Activated T-helper 17 cell treated with anti-CD3 and anti-CD28 coated beads, Interleukin-2, amount 50 U/mL, for 72 hours (primary cell): ENCODE data around the gene PLCB3. TPM values are rescaled to one million over a fixed set of nuclear protein-coding genes. Genes with fewer than 3 reads are reported as not detected.

Experiments used
- ATAC-seq: fragments of 150-1000 bp; cut with Tn5 transposase; replicated peaks from 2 replicates; pipeline ENCODE4 v1.10.0; 2021; ENCODE audit warnings: mild to moderate bottlenecking, moderate library complexity
- H3K27ac Mint-ChIP-seq: one replicate; pipeline ENCODE4 v1.8.0; 2022; ENCODE audit warnings: mixed read lengths
- H3K27me3 Mint-ChIP-seq: one replicate; pipeline ENCODE4 v1.8.0; 2022; ENCODE audit warnings: mixed read lengths
- H3K36me3 Mint-ChIP-seq: one replicate; pipeline ENCODE4 v1.8.0; 2022; ENCODE audit warnings: low read depth, mild to moderate bottlenecking, mixed read lengths
- H3K4me1 Mint-ChIP-seq: one replicate; pipeline ENCODE4 v1.8.0; 2022; ENCODE audit warnings: mixed read lengths
- H3K4me3 Mint-ChIP-seq: one replicate; pipeline ENCODE4 v1.8.0; 2022; ENCODE audit warnings: mild to moderate bottlenecking, mixed read lengths
- H3K9me3 Mint-ChIP-seq: one replicate; pipeline ENCODE4 v1.8.0; 2022; ENCODE audit warnings: mixed read lengths
- total RNA-seq, 2 donors: library from RNA; stranded (reverse); gene quantifications; one replicate each; pipeline ENCODE4 v1.2.3, GENCODE V29; 2022

Gene PLCB3
- total RNA-seq, 2 donors from 2014 or later: 13.1 to 22.8 TPM

GRCh38 chr11:64268893-64269539 is 17.7 kb downstream of the PLCB3 start:
- ATAC-seq: peak; percentile 7

GRCh38 chr11:64269540-64270220 is 18.4 kb downstream of the PLCB3 start:
- Mint-ChIP-seq H3K9me3 (no peaks in the 10 kb centered on the region), H3K4me3 (peak overlapping the region; percentile 96), H3K4me1 (peaks cover 18% of the 10 kb centered on the region), H3K36me3 (peaks cover 24% of the 10 kb centered on the region), H3K27me3 (no peaks in the 10 kb centered on the region), H3K27ac (peak overlapping the region; percentile 96)
- ATAC-seq: peak; percentile 88

More at GRCh38 chr11:64268893-64269539, 17.7 kb downstream of the PLCB3 start:
- peaks cover 18% of the 10 kb centered on the region for H3K4me1 Mint-ChIP-seq
- H3K27me3 Mint-ChIP-seq: no peaks in the 10 kb centered on the region
- peaks cover 24% of the 10 kb centered on the region for H3K36me3 Mint-ChIP-seq
- H3K27ac Mint-ChIP-seq: peak overlapping the region; percentile 96
- H3K4me3 Mint-ChIP-seq: peak overlapping the region; percentile 96
- no peaks in the 10 kb centered on the region for H3K9me3 Mint-ChIP-seq

- Mint-ChIP-seq H3K36me3 (peaks cover 31% of the 10 kb centered on the region), H3K27ac (no peak overlapping the region), H3K4me3 (no peak overlapping the region)
Measured at GRCh38 chr11:64275031-64275800, 23.9 kb downstream of the PLCB3 start.

GRCh38 chr11:64275841-64276240 is 24.5 kb downstream of the PLCB3 start:
- peaks cover 8% of the 10 kb centered on the region for H3K4me1 Mint-ChIP-seq
- no peak for ATAC-seq
- H3K27ac Mint-ChIP-seq: no peak overlapping the region
- peaks cover 27% of the 10 kb centered on the region for H3K36me3 Mint-ChIP-seq
- H3K27me3 Mint-ChIP-seq: no peaks in the 10 kb centered on the region
- no peak overlapping the region for H3K4me3 Mint-ChIP-seq
- no peaks in the 10 kb centered on the region for H3K9me3 Mint-ChIP-seq

More at GRCh38 chr11:64275031-64275800, 23.9 kb downstream of the PLCB3 start:
- no peak for ATAC-seq
- peaks cover 8% of the 10 kb centered on the region for H3K4me1 Mint-ChIP-seq
- H3K27me3 Mint-ChIP-seq: no peaks in the 10 kb centered on the region
- H3K9me3 Mint-ChIP-seq: no peaks in the 10 kb centered on the region

GRCh38 chr11:64276653-64277431 is 25.5 kb downstream of the PLCB3 start:
- no peaks in the 10 kb centered on the region for H3K27me3 Mint-ChIP-seq
- H3K4me3 Mint-ChIP-seq: no peak overlapping the region
- H3K9me3 Mint-ChIP-seq: no peaks in the 10 kb centered on the region
- peaks cover 11% of the 10 kb centered on the region for H3K4me1 Mint-ChIP-seq
- ATAC-seq: no peak
- peaks cover 35% of the 10 kb centered on the region for H3K36me3 Mint-ChIP-seq
- no peak overlapping the region for H3K27ac Mint-ChIP-seq

- Mint-ChIP-seq H3K9me3 (no peaks in the 10 kb centered on the region), H3K27me3 (no peaks in the 10 kb centered on the region), H3K27ac (peak overlapping the region; percentile 9), H3K36me3 (peaks cover 38% of the 10 kb centered on the region), H3K4me3 (no peak overlapping the region), H3K4me1 (peaks cover 9% of the 10 kb centered on the region)
- no peak for ATAC-seq
Measured at GRCh38 chr11:64278576-64279190, 27.4 kb downstream of the PLCB3 start.

GRCh38 chr11:64281957-64282770 is 30.8 kb downstream of the PLCB3 start:
- Mint-ChIP-seq H3K27me3 (no peaks in the 10 kb centered on the region), H3K9me3 (no peaks in the 10 kb centered on the region), H3K27ac (peak overlapping the region; percentile 38), H3K36me3 (peaks cover 33% of the 10 kb centered on the region), H3K4me1 (peaks cover 14% of the 10 kb centered on the region), H3K4me3 (peak overlapping the region; percentile 80)
- no peak for ATAC-seq

- no peak for ATAC-seq
- H3K27me3 Mint-ChIP-seq: no peaks in the 10 kb centered on the region
- peak overlapping the region; percentile 80 for H3K4me3 Mint-ChIP-seq
- H3K9me3 Mint-ChIP-seq: no peaks in the 10 kb centered on the region
- H3K4me1 Mint-ChIP-seq: peaks cover 14% of the 10 kb centered on the region
- peak overlapping the region; percentile 75 for H3K27ac Mint-ChIP-seq
- peaks cover 33% of the 10 kb centered on the region for H3K36me3 Mint-ChIP-seq
Measured at GRCh38 chr11:64283092-64283491, 31.8 kb downstream of the PLCB3 start.

- H3K4me3 Mint-ChIP-seq: peak within 1 kb of the TSS; percentile 80
- peaks cover 26% of the 10 kb centered on the region for H3K36me3 Mint-ChIP-seq
- peak within 1 kb of the TSS; percentile 75 for H3K27ac Mint-ChIP-seq
- H3K9me3 Mint-ChIP-seq: no peaks in the 10 kb centered on the region
- ATAC-seq: peak; percentile 94
- peaks cover 10% of the 10 kb centered on the region for H3K4me1 Mint-ChIP-seq
- H3K27me3 Mint-ChIP-seq: no peaks in the 10 kb centered on the region
Measured at GRCh38 chr11:64284048-64284961, 33.0 kb downstream of the PLCB3 start, which contains the start of gene BAD. BAD (minus strand) TSS chr11:64284665; CDS start chr11:64284368, 297 bp downstream.

- Mint-ChIP-seq H3K36me3 (peaks cover 19% of the 10 kb centered on the region), H3K27ac (peak within 1 kb of the TSS; percentile 90), H3K9me3 (no peaks in the 10 kb centered on the region), H3K4me3 (peak within 1 kb of the TSS; percentile 80), H3K27me3 (no peaks in the 10 kb centered on the region), H3K4me1 (peaks cover 10% of the 10 kb centered on the region)
- peak; percentile 68 for ATAC-seq
Measured at GRCh38 chr11:64284962-64285884, 33.9 kb downstream of the PLCB3 start, which contains the start of gene GPR137. GPR137 (plus strand) TSS chr11:64285848; CDS start chr11:64286525, 677 bp downstream.
